K562 (cell line): ENCODE measurements around the gene RPRD1B. TPM values are rescaled to one million over a fixed set of nuclear protein-coding genes. Genes with fewer than 3 reads are reported as not detected.
A peak's percentile ranks its signal among the peaks of the same experiment; 100 is the strongest.

Experiments
- ATF7 ChIP-seq: fragments of 450-650 bp; IDR thresholded peaks from 2 replicates; pipeline ENCODE4 v1.7.1; 2014; ENCODE audit warnings: mild to moderate bottlenecking, moderate library complexity
- HINFP ChIP-seq: fragments of 450-650 bp; conservative IDR thresholded peaks from 2 replicates; pipeline ENCODE4 v1.6.1; 2016; ENCODE audit warnings: missing genetic modification characterization, low read depth, mild to moderate bottlenecking, control low read depth, missing compliant biosample characterization
- KLF16 ChIP-seq: IDR thresholded peaks from 2 replicates; pipeline ENCODE4 v1.6.1; 2016; ENCODE audit warnings: antibody characterized with exemption
- PHF20 ChIP-seq: fragments of 450-650 bp; IDR thresholded peaks from 2 replicates; pipeline ENCODE4 v1.6.1; 2018; ENCODE audit not compliant: partially characterized antibody
- RFX7 ChIP-seq: fragments of 250-450 bp; sonication (Bioruptor Pico); IDR thresholded peaks from 2 replicates; pipeline ENCODE4 v1.5.1; 2021; ENCODE audit warnings: mild to moderate bottlenecking
- SAP30 ChIP-seq: fragments of 200-600 bp; sonication (generic); IDR thresholded peaks from 2 replicates; pipeline ENCODE4 v1.6.1; 2012; ENCODE audit warnings: borderline replicate concordance, low read depth, mild to moderate bottlenecking, moderate library complexity, low read length, control low read depth, inconsistent platforms; ENCODE audit not compliant: insufficient read depth, poor library complexity, severe bottlenecking
- STAG1 ChIP-seq: sonication (generic); formaldehyde crosslinking; IDR thresholded peaks from 2 replicates; pipeline ENCODE4 v1.5.0; 2020; ENCODE audit warnings: missing genetic modification reagents, borderline replicate concordance
- ZBTB40 ChIP-seq, 2 experiments: fragments of 450-650 bp in 1 of 2; sonication (generic) in 1 of 2; formaldehyde crosslinking in 1 of 2; IDR thresholded peaks; 2 replicates each; pipeline versions ENCODE4 v1.7.1 to v1.9.0; 2016 to 2022; ENCODE audit warnings: inconsistent platforms in 1 of 2, mild to moderate bottlenecking in 1 of 2, missing genetic modification reagents in 1 of 2
- ZBTB5 ChIP-seq: fragments of 450-650 bp; IDR thresholded peaks from 2 replicates; pipeline ENCODE4 v1.6.1; 2017; ENCODE audit warnings: antibody characterized with exemption
- polyA plus RNA-seq, 8 experiments: library from polyadenylated mRNA; depleted of rRNA in 4 of 8; stranded (reverse) in 5 of 8; unstranded in 3 of 8; fragments of >200 nt; fragmentation: Nextera tagmentation in 2 of 8; fragmentation: Illumina TruSeq in 1 of 8; extraction: Ambion mirVana in 2 of 8; extraction: Trizol in 1 of 8; gene quantifications; 2 replicates each; pipeline versions ENCODE4 v1.2.1 to v1.2.3, GENCODE V29; 2011 to 2014; ENCODE audit warnings: inconsistent platforms in 1 of 8, missing spikeins in 1 of 8
- total RNA-seq, 7 experiments: library from RNA; depleted of rRNA in 6 of 7; stranded (reverse); fragments of >200 nt in 6 of 7; fragmentation: Illumina TruSeq in 2 of 7; extraction: Trizol in 2 of 7; gene quantifications; 2 replicates each; pipeline versions ENCODE4 v1.2.1 to v1.2.3, GENCODE V29; 2011 to 2021; ENCODE audit warnings: low replicate concordance in 1 of 7
- TF ChIP-seq, protein P1 (sequence below): sonication (generic); formaldehyde crosslinking; IDR thresholded peaks from 2 replicates; pipeline ENCODE4 v1.8.0; 2023; ENCODE audit warnings: mild to moderate bottlenecking, missing genetic modification reagents

RPRD1B gene
- total and polyA plus RNA-seq, 9 of the 15 experiments (the other 6 are each of a cell fraction or from before 2014, with no cell fraction given), result 5.5 to 43.0 (median 24.4) TPM

DNA sequence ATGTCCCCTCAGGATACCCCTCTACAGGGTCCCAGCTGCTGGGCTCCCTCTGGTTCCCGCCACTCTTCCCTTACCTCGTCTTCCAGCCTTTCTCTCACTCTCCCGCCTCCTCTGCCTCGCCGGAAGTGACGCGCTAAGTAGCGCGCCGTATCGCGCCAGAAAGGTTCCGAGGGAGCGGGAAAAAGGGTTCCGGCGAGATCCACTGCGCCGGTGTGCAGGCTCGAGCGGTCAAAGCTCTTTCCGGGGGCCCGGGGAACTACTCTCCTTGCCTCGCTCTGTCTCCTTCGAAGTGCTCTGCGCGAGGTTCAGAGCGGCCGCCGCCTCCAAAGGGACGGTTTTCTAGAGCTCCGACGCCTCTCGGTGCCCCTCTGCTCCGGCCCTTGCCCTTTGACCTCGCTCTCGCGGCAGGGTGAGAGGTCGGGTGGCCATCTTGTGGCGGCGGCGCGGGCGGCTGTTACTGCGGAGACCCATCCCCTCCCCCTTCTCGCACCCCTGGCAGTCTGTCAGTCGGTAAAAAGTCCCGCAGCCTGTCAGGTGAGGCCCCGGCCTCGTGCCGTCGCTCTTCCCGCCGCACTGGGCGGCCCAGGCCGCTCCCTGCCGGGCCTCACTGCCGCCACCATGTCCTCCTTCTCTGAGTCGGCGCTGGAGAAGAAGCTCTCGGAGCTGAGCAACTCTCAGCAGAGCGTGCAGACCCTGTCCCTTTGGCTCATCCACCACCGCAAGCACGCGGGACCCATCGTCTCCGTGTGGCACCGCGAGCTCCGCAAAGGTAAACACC is at the start of gene RPRD1B, which contains the start of gene TTI1 (continued):
- TF ChIP-seq, protein P1, sequence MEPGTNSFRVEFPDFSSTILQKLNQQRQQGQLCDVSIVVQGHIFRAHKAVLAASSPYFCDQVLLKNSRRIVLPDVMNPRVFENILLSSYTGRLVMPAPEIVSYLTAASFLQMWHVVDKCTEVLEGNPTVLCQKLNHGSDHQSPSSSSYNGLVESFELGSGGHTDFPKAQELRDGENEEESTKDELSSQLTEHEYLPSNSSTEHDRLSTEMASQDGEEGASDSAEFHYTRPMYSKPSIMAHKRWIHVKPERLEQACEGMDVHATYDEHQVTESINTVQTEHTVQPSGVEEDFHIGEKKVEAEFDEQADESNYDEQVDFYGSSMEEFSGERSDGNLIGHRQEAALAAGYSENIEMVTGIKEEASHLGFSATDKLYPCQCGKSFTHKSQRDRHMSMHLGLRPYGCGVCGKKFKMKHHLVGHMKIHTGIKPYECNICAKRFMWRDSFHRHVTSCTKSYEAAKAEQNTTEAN (CRISPR knock-in tag), result no peak
- peak; percentile 76; the same call in 1 of the 2 replicates for TF ChIP-seq ATF7
- TF ChIP-seq SAP30, result no peak
- no peak for TF ChIP-seq RFX7 (CRISPR knock-in tag)
- peak; percentile 95 for TF ChIP-seq ZBTB40 (IDR thresholded peaks at IDR 0.05)
- no peak for TF ChIP-seq ZBTB40 (CRISPR knock-in tag; IDR thresholded peaks at IDR 0.05)
- TF ChIP-seq PHF20, result peak; percentile 88
- no peak for TF ChIP-seq HINFP
- TF ChIP-seq ZBTB5, result no peak
- no peak for TF ChIP-seq KLF16
- no peak for TF ChIP-seq STAG1 (CRISPR knock-in tag)
